Esophagus muscularis mucosa (tissue), 4 donors: ENCODE results near the gene PODXL2. TPM values are rescaled to one million over a fixed set of nuclear protein-coding genes. Genes with fewer than 3 reads are reported as not detected.

Source experiments
- DNase-seq: peaks from one replicate; pipeline ENCODE4 v3.0.0-alpha.2; 2017; ENCODE audit errors: extremely low spot score
- H3K27ac ChIP-seq, 4 donors: fragments of 200-600 bp; sonication (generic); replicated peaks in 1 of 4; 1 replicate in 3 of 4; 2 replicates in 1 of 4; pipeline ENCODE4 v1.5.1; 2016 to 2019; ENCODE audit warnings: mild to moderate bottlenecking in 1 of 4
- H3K27me3 ChIP-seq, 4 donors: fragments of 200-600 bp; sonication (generic); one replicate each; pipeline versions ENCODE4 v1.5.1 to v1.6.0; 2016 to 2019
- H3K36me3 ChIP-seq, 4 donors: fragments of 200-600 bp; sonication (generic); one replicate each; pipeline ENCODE4 v1.5.1; 2016 to 2019
- H3K4me1 ChIP-seq, 4 donors: fragments of 200-600 bp; sonication (generic); one replicate each; pipeline ENCODE4 v1.5.1; 2016 to 2019
- H3K4me3 ChIP-seq, 4 donors: fragments of 200-600 bp; sonication (generic); 1 replicate in 2 of 4; 2 replicates in 2 of 4; pipeline ENCODE4 v1.5.1; 2016 to 2019; ENCODE audit warnings: mild to moderate bottlenecking in 4 of 4, moderate library complexity in 1 of 4
- H3K9me3 ChIP-seq, 4 donors: fragments of 200-600 bp; sonication (generic); 1 replicate in 3 of 4; 2 replicates in 1 of 4; pipeline ENCODE4 v1.5.1; 2016 to 2019
- EP300 ChIP-seq: sonication (generic); formaldehyde crosslinking; IDR thresholded peaks from one replicate; pipeline ENCODE4 v1.6.1; 2017; ENCODE audit warnings: antibody characterized with exemption
- POLR2A ChIP-seq: fragments of 450-650 bp; IDR thresholded peaks from one replicate; pipeline ENCODE4 v1.6.1; 2017; ENCODE audit warnings: antibody characterized with exemption, moderate library complexity, mild to moderate bottlenecking, low read depth
- POLR2AphosphoS5 ChIP-seq, 2 donors: sonication (generic); formaldehyde crosslinking; IDR thresholded peaks; one replicate each; pipeline ENCODE4 v1.6.1; 2017; ENCODE audit warnings: antibody characterized with exemption in 2 of 2
- WGBS: methylation state at CpG from one replicate; pipeline ENCODE4 v1.1.5; 2018; 5-methylcytosine and 5-hydroxymethylcytosine counted together
- intact Hi-C: fragments of 100-400 bp; cut with DNase I; formaldehyde crosslinking; loops from one replicate; pipeline ENCODE4 v1.15.1; 2023
- total RNA-seq, 4 donors: library from RNA; depleted of rRNA; stranded (reverse); fragments of >200 nt; gene quantifications; one replicate each; pipeline versions ENCODE4 v1.1.0 to v1.2.1, GENCODE V29; 2016
- TF ChIP-seq, protein P1 (sequence below), 3 experiments: fragments of 200-600 bp in 2 of 3; fragments of 450-650 bp in 1 of 3; sonication (generic) in 2 of 3; IDR thresholded peaks; one replicate each; pipeline ENCODE4 v1.5.1; 2017 to 2019; ENCODE audit warnings: antibody characterized with exemption in 3 of 3, mild to moderate bottlenecking in 2 of 3, moderate library complexity in 1 of 3

Gene PODXL2
- total RNA-seq, 4 donors from 2014 or later, result 1.7 to 3.1 (median 2.5) TPM

DNA sequence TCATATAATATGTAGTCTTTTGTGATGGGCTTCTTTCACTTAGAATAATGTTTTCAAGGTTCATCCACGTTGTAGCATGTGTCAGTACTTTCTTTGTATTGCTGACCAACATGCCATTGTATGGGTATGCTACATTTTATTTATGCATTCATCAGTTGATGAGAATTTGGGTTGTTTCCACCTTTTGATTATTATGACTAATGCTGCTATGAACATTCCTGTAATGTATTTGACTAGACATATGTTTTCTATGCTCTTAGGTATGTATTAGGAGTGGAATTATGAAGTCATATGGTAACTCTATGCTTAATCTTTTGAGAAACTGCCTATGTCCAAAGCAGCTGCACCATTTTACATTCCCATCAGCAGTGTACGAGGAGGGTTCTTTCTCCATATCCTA is 3.2 kb upstream of the PODXL2 start:
- Histone ChIP-seq H3K27me3 (peaks cover 0 to 4% (median 0%) of the 10 kb centered on the region in 4 donors), H3K4me3 (no peak overlapping the region), H3K4me1 (peaks cover 9 to 19% (median 17%) of the 10 kb centered on the region in 4 donors), H3K36me3 (peaks cover 0 to 17% (median 8%) of the 10 kb centered on the region in 4 donors), H3K9me3 (no peaks in the 10 kb centered on the region), H3K27ac (no peak overlapping the region)
- no peak for DNase-seq
- TF ChIP-seq POLR2AphosphoS5 (IDR thresholded peaks at IDR 0.05), result no peak
- WGBS, result 48% methylated on average over 2 of the region's 2 CpGs
- intact Hi-C loops, result no loop called here

DNA sequence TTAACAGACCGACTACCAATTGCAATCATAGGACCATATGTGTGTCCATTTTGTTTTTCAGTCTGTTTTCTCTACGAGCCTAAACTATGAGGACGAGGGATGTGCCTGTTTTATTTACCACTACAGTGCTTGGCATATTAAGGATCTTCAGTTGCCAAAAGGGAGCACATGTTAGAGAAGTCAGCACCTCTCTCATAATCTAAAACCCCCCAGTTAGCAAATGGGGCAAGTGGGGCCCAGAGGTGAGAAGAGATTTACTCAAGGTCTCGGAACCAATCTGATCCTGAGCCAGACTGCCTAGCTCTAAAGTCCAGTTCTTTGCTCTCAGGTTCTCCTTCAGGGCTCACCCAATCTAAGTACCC is 578 bp upstream of the PODXL2 start:
- no peak for TF ChIP-seq POLR2AphosphoS5 (IDR thresholded peaks at IDR 0.05)
- TF ChIP-seq, protein P1, sequence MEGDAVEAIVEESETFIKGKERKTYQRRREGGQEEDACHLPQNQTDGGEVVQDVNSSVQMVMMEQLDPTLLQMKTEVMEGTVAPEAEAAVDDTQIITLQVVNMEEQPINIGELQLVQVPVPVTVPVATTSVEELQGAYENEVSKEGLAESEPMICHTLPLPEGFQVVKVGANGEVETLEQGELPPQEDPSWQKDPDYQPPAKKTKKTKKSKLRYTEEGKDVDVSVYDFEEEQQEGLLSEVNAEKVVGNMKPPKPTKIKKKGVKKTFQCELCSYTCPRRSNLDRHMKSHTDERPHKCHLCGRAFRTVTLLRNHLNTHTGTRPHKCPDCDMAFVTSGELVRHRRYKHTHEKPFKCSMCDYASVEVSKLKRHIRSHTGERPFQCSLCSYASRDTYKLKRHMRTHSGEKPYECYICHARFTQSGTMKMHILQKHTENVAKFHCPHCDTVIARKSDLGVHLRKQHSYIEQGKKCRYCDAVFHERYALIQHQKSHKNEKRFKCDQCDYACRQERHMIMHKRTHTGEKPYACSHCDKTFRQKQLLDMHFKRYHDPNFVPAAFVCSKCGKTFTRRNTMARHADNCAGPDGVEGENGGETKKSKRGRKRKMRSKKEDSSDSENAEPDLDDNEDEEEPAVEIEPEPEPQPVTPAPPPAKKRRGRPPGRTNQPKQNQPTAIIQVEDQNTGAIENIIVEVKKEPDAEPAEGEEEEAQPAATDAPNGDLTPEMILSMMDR (IDR thresholded peaks at IDR 0.05), result no peak
- no peak for TF ChIP-seq POLR2A
- no peak for TF ChIP-seq EP300
- DNase-seq, result no peak
- 69% methylated on average over 4 of the region's 4 CpGs for WGBS
- H3K27ac ChIP-seq, result no peak overlapping the region
- no peaks in the 10 kb centered on the region for H3K9me3 ChIP-seq
- H3K36me3 ChIP-seq, result no peaks in the 10 kb centered on the region
- peaks cover 0 to 13% (median 0%) of the 10 kb centered on the region in 4 donors for H3K27me3 ChIP-seq
- H3K4me3 ChIP-seq, result peak overlapping the region in 3 of 4 donors; percentile 56 to 70 (median 58)
- peaks cover 9 to 19% (median 17%) of the 10 kb centered on the region in 4 donors for H3K4me1 ChIP-seq
- intact Hi-C loops, result no loop called here

DNA sequence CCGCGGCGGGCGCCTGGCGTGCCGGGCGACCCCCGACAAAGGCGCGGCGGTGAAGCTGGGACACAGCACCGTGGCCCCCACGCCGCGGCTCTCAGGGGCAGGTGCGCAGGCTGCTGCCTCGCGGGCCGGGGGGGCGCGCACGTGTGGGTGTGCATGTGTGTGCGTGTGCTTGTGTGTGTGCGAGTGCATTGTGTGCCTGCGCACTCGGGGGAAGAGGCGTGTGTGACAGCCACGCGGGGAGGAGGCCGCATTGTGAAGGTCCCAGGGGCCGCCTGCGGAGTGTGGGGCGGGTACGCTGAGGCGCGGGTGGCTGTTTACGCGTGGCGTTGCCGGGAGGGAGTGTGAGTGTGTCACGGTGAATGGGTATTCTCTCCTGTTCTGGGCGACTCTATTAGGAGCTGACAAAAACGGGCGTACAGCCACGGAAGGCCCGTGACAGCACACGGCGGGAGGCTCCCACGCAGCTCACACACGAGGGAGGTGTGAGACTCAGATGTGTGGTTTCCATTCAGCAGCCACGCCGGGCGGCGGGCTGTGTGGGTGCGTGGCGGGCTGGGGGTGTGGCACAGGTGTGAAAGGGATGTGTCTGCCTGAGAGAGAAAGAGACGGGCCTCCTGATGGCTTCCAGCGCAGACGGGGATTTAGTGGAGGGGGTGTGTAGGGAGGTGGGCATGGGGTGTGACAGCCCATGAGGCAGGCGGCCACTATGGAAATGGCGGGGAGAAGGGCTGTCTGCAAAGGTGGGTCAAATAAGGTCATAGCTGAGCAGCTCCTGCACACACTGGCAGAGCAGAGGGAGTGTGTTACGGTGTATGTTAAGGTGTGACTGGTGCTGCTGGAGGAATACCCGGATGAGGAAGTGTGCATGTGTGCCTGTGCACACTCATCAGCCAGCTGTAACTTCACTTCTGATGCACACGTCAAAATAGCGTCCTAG is 750 bp downstream of the PODXL2 start:
- WGBS, result 29% methylated on average over 41 of the region's 65 CpGs
- TF ChIP-seq POLR2A (no peak), POLR2AphosphoS5 (IDR thresholded peaks at IDR 0.05) (no peak), EP300 (no peak)
- TF ChIP-seq, protein P1 (IDR thresholded peaks at IDR 0.05), result no peak
- intact Hi-C loops, result no loop called here
- Histone ChIP-seq H3K27me3 (peaks cover 0 to 13% (median 0%) of the 10 kb centered on the region in 4 donors), H3K27ac (no peak overlapping the region), H3K4me3 (peak overlapping the region; percentile 56 to 70 (median 57)), H3K36me3 (no peaks in the 10 kb centered on the region), H3K4me1 (peaks cover 9 to 19% (median 17%) of the 10 kb centered on the region in 4 donors), H3K9me3 (no peaks in the 10 kb centered on the region)
- DNase-seq, result no peak

DNA sequence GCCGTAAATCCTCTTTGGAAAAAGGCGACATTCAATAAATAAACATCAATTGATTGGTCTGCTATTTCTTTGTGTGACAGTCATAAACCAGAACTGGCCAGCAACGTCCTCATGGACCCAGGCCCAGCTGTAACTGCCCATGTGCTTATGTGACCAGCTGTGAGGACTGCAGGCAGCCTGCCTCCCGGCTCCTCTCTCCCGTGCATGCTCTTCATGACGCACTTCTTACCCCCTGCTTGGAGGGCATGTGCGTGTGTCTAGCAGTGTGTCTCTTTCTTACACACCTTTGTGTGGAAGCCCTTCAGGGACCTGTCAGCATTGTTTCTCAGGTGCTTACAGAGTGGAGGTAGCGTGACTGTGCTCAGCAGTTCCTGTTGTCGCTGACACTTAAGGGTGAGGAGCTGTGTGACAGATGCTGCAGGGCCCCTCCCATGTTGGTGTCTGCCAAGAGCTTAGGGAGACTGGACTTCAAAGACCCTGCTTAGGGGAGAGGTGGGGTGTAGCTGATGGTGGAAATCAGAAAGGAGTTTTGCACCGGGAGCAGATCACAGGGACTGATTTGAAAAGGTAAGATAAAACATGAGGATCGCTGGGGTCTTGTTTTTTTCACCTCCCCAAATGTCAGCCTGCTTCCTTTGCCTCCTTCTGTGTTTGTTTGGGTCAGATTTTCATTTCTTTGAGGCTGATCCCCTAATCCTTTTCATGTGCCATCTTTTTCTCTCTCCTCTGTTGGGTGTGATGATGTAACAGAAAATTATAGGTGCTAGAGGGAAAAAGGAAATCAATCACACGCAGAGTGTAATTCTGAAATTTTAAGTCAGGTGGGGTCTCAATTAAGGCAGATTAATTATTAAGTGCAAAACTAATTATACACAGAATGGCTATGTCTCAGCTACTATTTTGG is 2.1 kb downstream of the PODXL2 start:
- Histone ChIP-seq H3K27me3 (peaks cover 0 to 13% (median 0%) of the 10 kb centered on the region in 4 donors), H3K36me3 (no peaks in the 10 kb centered on the region), H3K9me3 (no peaks in the 10 kb centered on the region), H3K27ac (no peak overlapping the region), H3K4me3 (no peak overlapping the region), H3K4me1 (peaks cover 9 to 19% (median 17%) of the 10 kb centered on the region in 4 donors)
- WGBS, result 83% methylated on average over 12 of the region's 12 CpGs
- TF ChIP-seq EP300 (no peak), POLR2AphosphoS5 (IDR thresholded peaks at IDR 0.05) (no peak), POLR2A (no peak)
- TF ChIP-seq, protein P1 (IDR thresholded peaks at IDR 0.05), result no peak
- intact Hi-C loops, result no loop called here
- DNase-seq, result no peak
